HG03159 (cell line): Measurements from ENCODE around the gene NRXN3.
"Not testable (repeated sequence)": the region's sequence is repeated elsewhere in the genome, so short reads cannot be mapped to it uniquely, and the experiment has no call there.

ENCODE experiments used
- ATAC-seq: cut with Tn5 transposase; IDR thresholded peaks from one replicate; pipeline ENCODE4 v1.9.1; 2021; ENCODE audit warnings: mild to moderate bottlenecking, moderate library complexity; ENCODE audit not compliant: unreplicated experiment

The NRXN3 gene

GRCh38 chr14:79730196-79730595 lies 1560.0 kb downstream of the NRXN3 start:
- ATAC-seq, result no peak

GRCh38 chr14:79730953-79731352 lies 1560.8 kb downstream of the NRXN3 start:
- no peak for ATAC-seq

GRCh38 chr14:79732911-79733655 lies 1562.9 kb downstream of the NRXN3 start:
- no peak for ATAC-seq

- ATAC-seq, result no peak
Measured at GRCh38 chr14:79734151-79734550, 1564.0 kb downstream of the NRXN3 start.

GRCh38 chr14:79734656-79735055 lies 1564.5 kb downstream of the NRXN3 start:
- ATAC-seq, result no peak

- ATAC-seq, result no peak
Measured at GRCh38 chr14:79735121-79735520, 1564.9 kb downstream of the NRXN3 start.

GRCh38 chr14:79740066-79740601 lies 1570.0 kb downstream of the NRXN3 start:
- ATAC-seq, result no peak

GRCh38 chr14:79742142-79742541 lies 1572.0 kb downstream of the NRXN3 start:
- ATAC-seq, result no peak

GRCh38 chr14:79745046-79745445 lies 1574.9 kb downstream of the NRXN3 start:
- no peak for ATAC-seq

- ATAC-seq, result no peak
Measured at GRCh38 chr14:79749065-79749464, 1578.9 kb downstream of the NRXN3 start.

- ATAC-seq, result no peak
Measured at GRCh38 chr14:79758985-79759384, 1588.8 kb downstream of the NRXN3 start.

GRCh38 chr14:79764323-79764722 lies 1594.2 kb downstream of the NRXN3 start:
- no peak for ATAC-seq

- ATAC-seq, result no peak
Measured at GRCh38 chr14:79766511-79766910, 1596.3 kb downstream of the NRXN3 start.

GRCh38 chr14:79767251-79767650 lies 1597.1 kb downstream of the NRXN3 start:
- ATAC-seq, result no peak

- not testable (repeated sequence) for ATAC-seq
Measured at GRCh38 chr14:79767721-79768120, 1597.5 kb downstream of the NRXN3 start.

- no peak for ATAC-seq
Measured at GRCh38 chr14:79781882-79782281, 1611.7 kb downstream of the NRXN3 start.

GRCh38 chr14:79783041-79783440 lies 1612.9 kb downstream of the NRXN3 start:
- no peak for ATAC-seq

- no peak for ATAC-seq
Measured at GRCh38 chr14:79786522-79786921, 1616.3 kb downstream of the NRXN3 start.

- ATAC-seq, result no peak
Measured at GRCh38 chr14:79788346-79788745, 1618.2 kb downstream of the NRXN3 start.

GRCh38 chr14:79791055-79791732 lies 1621.0 kb downstream of the NRXN3 start:
- no peak for ATAC-seq

- ATAC-seq, result no peak
Measured at GRCh38 chr14:79802093-79802492, 1631.9 kb downstream of the NRXN3 start.

GRCh38 chr14:79805636-79806035 lies 1635.5 kb downstream of the NRXN3 start:
- ATAC-seq, result no peak
